Measurements from ENCODE around the gene IL3. TPM values are rescaled to one million over a fixed set of nuclear protein-coding genes. Genes with fewer than 3 reads are reported as not detected.
"Not testable (repeated sequence)": the region's sequence is repeated elsewhere in the genome, so short reads cannot be mapped to it uniquely, and the experiment has no call there.

Gene IL3
- total and polyA plus RNA-seq, 2 experiments from 2014 or later, result not detected

GRCh38 chr5:132104556-132104955 is 44.1 kb downstream of the IL3 start:
- Histone ChIP-seq H3K79me2 (ENCODE audit: insufficient read depth) (no peaks in the 10 kb centered on the region), H3K4me3 (no peak overlapping the region), H3K36me3 (ENCODE audit: low read depth) (no peaks in the 10 kb centered on the region), H3K9ac (no peak overlapping the region), H3K4me1 (ENCODE audit: insufficient read depth) (peaks cover 34% of the 10 kb centered on the region), H4K20me1 (ENCODE audit: insufficient read depth) (no peaks in the 10 kb centered on the region), H2AFZ (no peak overlapping the region), H3F3A (ENCODE audit: insufficient read depth) (peaks cover 14% of the 10 kb centered on the region), H3K27ac (peak overlapping the region; percentile 79; the same call in 1 of the 2 replicates), H3K27me3 (replicated peaks; ENCODE audit: insufficient read depth) (no peaks in the 10 kb centered on the region), H3K9me2 (ENCODE audit: insufficient read depth) (no peaks in the 10 kb centered on the region), H3K4me2 (ENCODE audit: unreplicated experiment) (peak overlapping the region; percentile 49), H3K9me3 (ENCODE audit: low read depth) (no peaks in the 10 kb centered on the region)
- DNase-seq, result peak; percentile 84
- no peak for TF ChIP-seq EZH2 (IDR thresholded peaks at IDR 0.05; ENCODE audit: insufficient read depth, poor library complexity, severe bottlenecking)
- no peak for TF ChIP-seq EZH2phosphoT487 (IDR thresholded peaks at IDR 0.05; ENCODE audit: insufficient read depth, low read depth)
- in situ Hi-C loops (cut with MboI), result no loop called here

- TF ChIP-seq EZH2phosphoT487 (IDR thresholded peaks at IDR 0.05; ENCODE audit: insufficient read depth, low read depth) (no peak), EZH2 (IDR thresholded peaks at IDR 0.05; ENCODE audit: insufficient read depth, poor library complexity, severe bottlenecking) (no peak)
- Histone ChIP-seq H3K9me2 (ENCODE audit: insufficient read depth) (no peaks in the 10 kb centered on the region), H3K27me3 (replicated peaks; ENCODE audit: insufficient read depth) (no peaks in the 10 kb centered on the region), H3K4me1 (ENCODE audit: insufficient read depth) (peaks cover 33% of the 10 kb centered on the region), H4K20me1 (ENCODE audit: insufficient read depth) (no peaks in the 10 kb centered on the region), H2AFZ (no peak overlapping the region), H3K27ac (no peak overlapping the region), H3K4me3 (no peak overlapping the region), H3K9me3 (ENCODE audit: low read depth) (no peaks in the 10 kb centered on the region), H3K79me2 (ENCODE audit: insufficient read depth) (no peaks in the 10 kb centered on the region), H3K4me2 (ENCODE audit: unreplicated experiment) (no peak overlapping the region), H3K9ac (no peak overlapping the region), H3K36me3 (ENCODE audit: low read depth) (no peaks in the 10 kb centered on the region), H3F3A (ENCODE audit: insufficient read depth) (peaks cover 14% of the 10 kb centered on the region)
- in situ Hi-C loops (cut with MboI), result no loop called here
- WGBS, 2 experiments (ENCODE audit: low coverage in 1 of 2, low lambda C conversion rate in 2 of 2, missing lambda C conversion rate in 2 of 2), result 91 to 92% methylated on average over 3 of the region's 3 CpGs
- DNase-seq, result no peak
These were observed 45.2 kb downstream of the IL3 start for GRCh38 chr5:132105688-132106087.

- H3K9ac ChIP-seq; H3K27ac ChIP-seq; DNase-seq; H3K36me3 ChIP-seq (ENCODE audit: low read depth); H3K27me3 ChIP-seq (replicated peaks; ENCODE audit: insufficient read depth); H3K79me2 ChIP-seq (ENCODE audit: insufficient read depth); in situ Hi-C loops (cut with MboI); H3K9me2 ChIP-seq (ENCODE audit: insufficient read depth); H4K20me1 ChIP-seq (ENCODE audit: insufficient read depth); H3K4me3 ChIP-seq; H2AFZ ChIP-seq; H3K4me2 ChIP-seq (ENCODE audit: unreplicated experiment); H3K9me3 ChIP-seq (ENCODE audit: low read depth): not testable (repeated sequence)
- H3F3A ChIP-seq (ENCODE audit: insufficient read depth), result peaks cover 21% of the 10 kb centered on the region
- peaks cover 29% of the 10 kb centered on the region for H3K4me1 ChIP-seq (ENCODE audit: insufficient read depth)
- WGBS, 2 experiments (ENCODE audit: low coverage in 1 of 2, low lambda C conversion rate in 2 of 2, missing lambda C conversion rate in 2 of 2), result 90 to 100% methylated on average over 1 of the region's 1 CpG
These were observed 48.0 kb downstream of the IL3 start for GRCh38 chr5:132108495-132108894.

- H3K9me2 ChIP-seq (ENCODE audit: insufficient read depth); H3K4me3 ChIP-seq; H3K27ac ChIP-seq; H3K27me3 ChIP-seq (replicated peaks; ENCODE audit: insufficient read depth); H2AFZ ChIP-seq; H3K9me3 ChIP-seq (ENCODE audit: low read depth); H4K20me1 ChIP-seq (ENCODE audit: insufficient read depth); DNase-seq; H3K4me2 ChIP-seq (ENCODE audit: unreplicated experiment); H3K9ac ChIP-seq; H3K36me3 ChIP-seq (ENCODE audit: low read depth); in situ Hi-C loops (cut with MboI); H3K79me2 ChIP-seq (ENCODE audit: insufficient read depth): not testable (repeated sequence)
- Histone ChIP-seq H3K4me1 (ENCODE audit: insufficient read depth) (peaks cover 25% of the 10 kb centered on the region), H3F3A (ENCODE audit: insufficient read depth) (peaks cover 19% of the 10 kb centered on the region)
- WGBS, 2 experiments (ENCODE audit: low coverage in 1 of 2, low lambda C conversion rate in 2 of 2, missing lambda C conversion rate in 2 of 2), result 89 to 93% methylated on average over 3 to 4 of the region's 4 CpGs
These were observed 48.5 kb downstream of the IL3 start for GRCh38 chr5:132108957-132109356.

GRCh38 chr5:132109494-132110053 is 49.1 kb downstream of the IL3 start:
- no peaks in the 10 kb centered on the region for H3K79me2 ChIP-seq (ENCODE audit: insufficient read depth)
- H3K4me3 ChIP-seq, result no peak overlapping the region
- TF ChIP-seq EZH2phosphoT487 (IDR thresholded peaks at IDR 0.05; ENCODE audit: insufficient read depth, low read depth) (no peak), EZH2 (IDR thresholded peaks at IDR 0.05; ENCODE audit: insufficient read depth, poor library complexity, severe bottlenecking) (no peak)
- no peaks in the 10 kb centered on the region for H3K9me2 ChIP-seq (ENCODE audit: insufficient read depth)
- no peak overlapping the region for H3K4me2 ChIP-seq (ENCODE audit: unreplicated experiment)
- H3F3A ChIP-seq (ENCODE audit: insufficient read depth), result peaks cover 13% of the 10 kb centered on the region
- DNase-seq, result no peak
- in situ Hi-C loops (cut with MboI), result no loop called here
- no peak overlapping the region for H3K9ac ChIP-seq
- 87 to 93% methylated on average over 3 of the region's 3 CpGs for WGBS, 2 experiments (ENCODE audit: low coverage in 1 of 2, low lambda C conversion rate in 2 of 2, missing lambda C conversion rate in 2 of 2)
- H4K20me1 ChIP-seq (ENCODE audit: insufficient read depth), result no peaks in the 10 kb centered on the region
- H3K9me3 ChIP-seq (ENCODE audit: low read depth), result no peaks in the 10 kb centered on the region
- H3K36me3 ChIP-seq (ENCODE audit: low read depth), result no peaks in the 10 kb centered on the region
- H3K27me3 ChIP-seq (replicated peaks; ENCODE audit: insufficient read depth), result no peaks in the 10 kb centered on the region
- H2AFZ ChIP-seq, result no peak overlapping the region
- peaks cover 19% of the 10 kb centered on the region for H3K4me1 ChIP-seq (ENCODE audit: insufficient read depth)
- H3K27ac ChIP-seq, result no peak overlapping the region
